Fibroblast of lung (primary cell): Measurements from ENCODE around the gene BPHL. TPM values are rescaled to one million over a fixed set of nuclear protein-coding genes. Genes with fewer than 3 reads are reported as not detected.

Source experiments
- DNase-seq, 2 donors: peaks; one replicate each; pipeline versions ENCODE4 v3.0.0 to v3.0.0-alpha.2; 2010; ENCODE audit warnings: low read depth in 2 of 2
- H2AFZ ChIP-seq: 2 replicates; pipeline ENCODE4 v1.5.1; 2012; ENCODE audit warnings: low read length, control low read depth, inconsistent platforms
- H3K27ac ChIP-seq: 2 replicates; pipeline ENCODE4 v1.5.1; 2011; ENCODE audit warnings: low read length, control low read depth; ENCODE audit not compliant: insufficient read depth
- H3K27me3 ChIP-seq: 2 replicates; pipeline ENCODE4 v1.5.1; 2011; ENCODE audit warnings: mild to moderate bottlenecking, low read length; ENCODE audit not compliant: control insufficient read depth, insufficient read depth
- H3K36me3 ChIP-seq: 2 replicates; pipeline ENCODE4 v1.5.1; 2011; ENCODE audit warnings: low read length; ENCODE audit not compliant: control insufficient read depth, insufficient read depth
- H3K4me1 ChIP-seq: 2 replicates; pipeline ENCODE4 v1.5.1; 2011; ENCODE audit warnings: low read length; ENCODE audit not compliant: control insufficient read depth, insufficient read depth; ENCODE audit errors: extremely low read depth
- H3K4me2 ChIP-seq: 2 replicates; pipeline ENCODE4 v1.5.1; 2011; ENCODE audit warnings: low read length, control low read depth; ENCODE audit not compliant: insufficient read depth; ENCODE audit errors: extremely low read depth
- H3K4me3 ChIP-seq, 4 experiments: fragments of 200-600 bp in 1 of 4; sonication (generic) in 1 of 4; replicated peaks in 1 of 4; 2 replicates each; pipeline ENCODE4 v1.5.1; 2011 to 2016; ENCODE audit warnings: low read length in 4 of 4, low read depth in 3 of 4, mild to moderate bottlenecking in 3 of 4, control low read depth in 2 of 4, inconsistent platforms in 1 of 4, mixed read lengths in 1 of 4; ENCODE audit not compliant: insufficient read depth in 1 of 4; ENCODE audit errors: control extremely low read depth in 1 of 4
- H3K79me2 ChIP-seq: 2 replicates; pipeline ENCODE4 v1.5.1; 2012; ENCODE audit warnings: mild to moderate bottlenecking, low read length, inconsistent platforms; ENCODE audit not compliant: control insufficient read depth, insufficient read depth
- H3K9ac ChIP-seq: 2 replicates; pipeline ENCODE4 v1.5.1; 2011; ENCODE audit warnings: mild to moderate bottlenecking, low read length, control low read depth; ENCODE audit not compliant: insufficient read depth
- H3K9me3 ChIP-seq: 2 replicates; pipeline ENCODE4 v1.5.1; 2012; ENCODE audit warnings: low read depth, low read length; ENCODE audit not compliant: control insufficient read depth, insufficient read depth
- H4K20me1 ChIP-seq: 2 replicates; pipeline ENCODE4 v1.5.1; 2011; ENCODE audit warnings: low read length; ENCODE audit not compliant: control insufficient read depth, insufficient read depth; ENCODE audit errors: extremely low read depth
- EZH2 ChIP-seq: IDR thresholded peaks from 2 replicates; pipeline ENCODE4 v1.5.1; 2012; ENCODE audit warnings: low read length, control low read depth, mild to moderate bottlenecking; ENCODE audit errors: missing control alignments
- polyA plus RNA-seq, 2 donors: library from polyadenylated mRNA; depleted of rRNA in 1 of 2; stranded (reverse) in 1 of 2; unstranded in 1 of 2; fragments of >200 nt; gene quantifications; 2 replicates each; pipeline ENCODE4 v1.2.1, GENCODE V29; 2011 to 2012; ENCODE audit warnings: missing spikeins in 1 of 2
- total RNA-seq: library from RNA; depleted of rRNA; stranded (reverse); fragments of >200 nt; gene quantifications from 2 replicates; pipeline ENCODE4 v1.2.1, GENCODE V29; 2014
- TF ChIP-seq, protein P1 (sequence below), 2 donors: IDR thresholded peaks in 1 of 2; conservative IDR thresholded peaks in 1 of 2; 1 replicate in 1 of 2; 2 replicates in 1 of 2; pipeline ENCODE4 v1.5.1; 2011 to 2012; ENCODE audit warnings: low read length in 2 of 2, control low read depth in 1 of 2, inconsistent platforms in 1 of 2, low read depth in 1 of 2, mild to moderate bottlenecking in 1 of 2

The BPHL gene
- total and polyA plus RNA-seq, 2 donors (not counting 1 experiment from before 2014, with no cell fraction given), result 16.6 to 20.6 TPM

- Histone ChIP-seq H3K36me3 (peaks cover 18% of the 10 kb centered on the region), H3K9me3 (no peaks in the 10 kb centered on the region), H2AFZ (no peak overlapping the region), H4K20me1 (no peaks in the 10 kb centered on the region), H3K27ac (no peak overlapping the region), H3K4me1 (no peaks in the 10 kb centered on the region), H3K79me2 (no peaks in the 10 kb centered on the region), H3K9ac (no peak overlapping the region), H3K27me3 (no peaks in the 10 kb centered on the region), H3K4me2 (no peak overlapping the region), H3K4me3 (no peak overlapping the region)
- DNase-seq, result no peak
- TF ChIP-seq EZH2, result no peak
- TF ChIP-seq, protein P1, sequence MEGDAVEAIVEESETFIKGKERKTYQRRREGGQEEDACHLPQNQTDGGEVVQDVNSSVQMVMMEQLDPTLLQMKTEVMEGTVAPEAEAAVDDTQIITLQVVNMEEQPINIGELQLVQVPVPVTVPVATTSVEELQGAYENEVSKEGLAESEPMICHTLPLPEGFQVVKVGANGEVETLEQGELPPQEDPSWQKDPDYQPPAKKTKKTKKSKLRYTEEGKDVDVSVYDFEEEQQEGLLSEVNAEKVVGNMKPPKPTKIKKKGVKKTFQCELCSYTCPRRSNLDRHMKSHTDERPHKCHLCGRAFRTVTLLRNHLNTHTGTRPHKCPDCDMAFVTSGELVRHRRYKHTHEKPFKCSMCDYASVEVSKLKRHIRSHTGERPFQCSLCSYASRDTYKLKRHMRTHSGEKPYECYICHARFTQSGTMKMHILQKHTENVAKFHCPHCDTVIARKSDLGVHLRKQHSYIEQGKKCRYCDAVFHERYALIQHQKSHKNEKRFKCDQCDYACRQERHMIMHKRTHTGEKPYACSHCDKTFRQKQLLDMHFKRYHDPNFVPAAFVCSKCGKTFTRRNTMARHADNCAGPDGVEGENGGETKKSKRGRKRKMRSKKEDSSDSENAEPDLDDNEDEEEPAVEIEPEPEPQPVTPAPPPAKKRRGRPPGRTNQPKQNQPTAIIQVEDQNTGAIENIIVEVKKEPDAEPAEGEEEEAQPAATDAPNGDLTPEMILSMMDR (conservative IDR thresholded peaks at IDR 0.05 in 1 of 2, IDR thresholded peaks at IDR 0.05 in 1 of 2; ENCODE audit: low read depth in 1 of 2, low read length in 2 of 2), result no peak
Observed at GRCh38 chr6:3109761-3110160, 8.8 kb upstream of the BPHL start.

DNA sequence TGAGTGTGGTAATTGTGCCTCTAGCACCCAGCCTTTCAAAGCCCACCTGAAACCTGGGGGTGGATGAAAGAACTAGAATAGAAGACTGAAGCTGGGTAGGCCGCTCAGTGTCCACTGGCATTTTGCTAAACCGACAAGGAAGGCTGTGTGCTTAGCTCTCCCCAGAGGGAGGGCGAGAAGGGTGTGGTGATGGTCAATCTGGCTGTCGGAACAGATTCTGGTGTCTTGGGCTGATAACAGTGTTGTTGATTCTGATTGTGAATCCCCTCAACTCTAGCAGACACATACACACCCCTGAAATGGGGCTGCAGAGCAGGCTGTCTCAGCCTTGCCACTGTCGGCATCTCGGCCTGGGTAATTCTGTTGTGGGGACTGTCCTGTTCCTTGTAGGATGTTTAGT is 4.1 kb upstream of the BPHL start:
- Histone ChIP-seq H3K9me3 (no peaks in the 10 kb centered on the region), H3K79me2 (no peaks in the 10 kb centered on the region), H4K20me1 (no peaks in the 10 kb centered on the region), H3K9ac (no peak overlapping the region), H3K4me1 (no peaks in the 10 kb centered on the region), H3K27ac (no peak overlapping the region), H3K27me3 (no peaks in the 10 kb centered on the region), H3K4me3 (no peak overlapping the region), H2AFZ (no peak overlapping the region), H3K4me2 (no peak overlapping the region), H3K36me3 (peaks cover 11% of the 10 kb centered on the region)
- TF ChIP-seq, protein P1 (conservative IDR thresholded peaks at IDR 0.05 in 1 of 2, IDR thresholded peaks at IDR 0.05 in 1 of 2; ENCODE audit: low read depth in 1 of 2, low read length in 2 of 2), result no peak
- no peak for TF ChIP-seq EZH2
- no peak for DNase-seq

GRCh38 chr6:3117912-3118352 is 579 bp upstream of the BPHL start:
- Histone ChIP-seq H3K36me3 (peaks cover 7% of the 10 kb centered on the region), H3K27ac (peak overlapping the region; percentile 92), H2AFZ (peak overlapping the region; percentile 94), H3K4me1 (no peaks in the 10 kb centered on the region), H3K27me3 (no peaks in the 10 kb centered on the region), H3K4me3 (peak overlapping the region; percentile 59 to 92 (median 80)), H3K9ac (peak overlapping the region; percentile 91), H4K20me1 (no peaks in the 10 kb centered on the region), H3K79me2 (no peaks in the 10 kb centered on the region), H3K9me3 (no peaks in the 10 kb centered on the region), H3K4me2 (peak overlapping the region; percentile 56)
- no peak for DNase-seq
- TF ChIP-seq, protein P1 (conservative IDR thresholded peaks at IDR 0.05 in 1 of 2, IDR thresholded peaks at IDR 0.05 in 1 of 2; ENCODE audit: low read depth in 1 of 2, low read length in 2 of 2), result no peak
- TF ChIP-seq EZH2, result no peak
